Measurements from ENCODE around the gene S100A16.

The S100A16 gene

GRCh38 chr1:153560771-153561465 lies 52.0 kb downstream of the S100A16 start:
- DNase-seq: no peak

GRCh38 chr1:153560241-153560640 lies 52.7 kb downstream of the S100A16 start:
- no peak for DNase-seq

GRCh38 chr1:153557877-153558276 lies 55.1 kb downstream of the S100A16 start:
- no peak for DNase-seq
